Aorta (tissue), 5 donors: ENCODE measurements around the gene KRT80. TPM values are rescaled to one million over a fixed set of nuclear protein-coding genes. Genes with fewer than 3 reads are reported as not detected.

Source experiments
- ATAC-seq: fragments of 200-7000 bp; cut with Tn5 transposase; one replicate; pipeline ENCODE4 v1.9.1; 2022; ENCODE audit warnings: moderate library complexity; ENCODE audit not compliant: low FRiP score
- DNase-seq, 2 donors: peaks; one replicate each; pipeline ENCODE4 v3.0.0-alpha.2; 2020
- H3K27ac ChIP-seq, 2 donors: one replicate each; pipeline ENCODE4 v1.5.1; 2013; ENCODE audit warnings: low read length in 2 of 2, mild to moderate bottlenecking in 2 of 2, moderate library complexity in 2 of 2, control low read depth in 1 of 2, inconsistent platforms in 1 of 2, low read depth in 1 of 2
- H3K27me3 ChIP-seq, 2 donors: one replicate each; pipeline ENCODE4 v1.6.1; 2013; ENCODE audit warnings: control low read depth in 1 of 2, low read length in 1 of 2, mild to moderate bottlenecking in 1 of 2, moderate library complexity in 1 of 2; ENCODE audit not compliant: insufficient read depth in 2 of 2, control insufficient read depth in 1 of 2
- H3K36me3 ChIP-seq, 2 donors: one replicate each; pipeline ENCODE4 v1.6.1; 2013; ENCODE audit warnings: control low read depth in 1 of 2, low read length in 1 of 2, mild to moderate bottlenecking in 1 of 2; ENCODE audit not compliant: insufficient read depth in 2 of 2, control insufficient read depth in 1 of 2
- H3K4me1 ChIP-seq, 2 donors: one replicate each; pipeline ENCODE4 v1.6.1; 2013; ENCODE audit warnings: low read length in 2 of 2, control low read depth in 1 of 2, mild to moderate bottlenecking in 1 of 2, moderate library complexity in 1 of 2; ENCODE audit not compliant: insufficient read depth in 2 of 2, control insufficient read depth in 1 of 2
- H3K4me3 ChIP-seq, 2 donors: one replicate each; pipeline ENCODE4 v1.5.1; 2013; ENCODE audit warnings: low read length in 2 of 2, control low read depth in 1 of 2, mild to moderate bottlenecking in 1 of 2
- H3K9me3 ChIP-seq: one replicate; pipeline ENCODE4 v1.6.1; 2013; ENCODE audit warnings: mild to moderate bottlenecking, low read length; ENCODE audit not compliant: control insufficient read depth
- WGBS, 2 donors: extraction: QIAGEN DNeasy Blood & Tissue Kit; methylation state at CpG; one replicate each; pipeline ENCODE4 v1.1.7; 2013; 5-methylcytosine and 5-hydroxymethylcytosine counted together
- intact Hi-C, 2 donors: fragments of 100-400 bp; cut with DNase I; formaldehyde crosslinking; loops; one replicate each; pipeline versions ENCODE4 v1.14.2 to v1.15.0; 2022
- polyA plus RNA-seq, 2 donors: library from polyadenylated mRNA; stranded (reverse); fragments of 200-250 nt; gene quantifications; one replicate each; pipeline ENCODE4 v1.2.3, GENCODE V29; 2013
- total RNA-seq, 2 donors: library from RNA; stranded (reverse); fragmentation: NEBNext Ultra II Directional; extraction: Animal tissue kit (Norgen Biotek cat#: 25700); gene quantifications; one replicate each; pipeline ENCODE4 v1.2.1, GENCODE V29; 2021
- donor health status: healthy with polysubstance abuse.
- donor health status: Bipolar disorder and iron deficiency.
- donor health status: DM: no; HTN: no; CAD: no.
- donor health status: DM: no; HTN: no; CAD: no.
- donor health status: DM: yes; HTN: yes; CAD: no.

KRT80 gene
- total and polyA plus RNA-seq, 4 donors, result 0.12 to 0.71 (median 0.20) TPM; not detected in 1

DNA sequence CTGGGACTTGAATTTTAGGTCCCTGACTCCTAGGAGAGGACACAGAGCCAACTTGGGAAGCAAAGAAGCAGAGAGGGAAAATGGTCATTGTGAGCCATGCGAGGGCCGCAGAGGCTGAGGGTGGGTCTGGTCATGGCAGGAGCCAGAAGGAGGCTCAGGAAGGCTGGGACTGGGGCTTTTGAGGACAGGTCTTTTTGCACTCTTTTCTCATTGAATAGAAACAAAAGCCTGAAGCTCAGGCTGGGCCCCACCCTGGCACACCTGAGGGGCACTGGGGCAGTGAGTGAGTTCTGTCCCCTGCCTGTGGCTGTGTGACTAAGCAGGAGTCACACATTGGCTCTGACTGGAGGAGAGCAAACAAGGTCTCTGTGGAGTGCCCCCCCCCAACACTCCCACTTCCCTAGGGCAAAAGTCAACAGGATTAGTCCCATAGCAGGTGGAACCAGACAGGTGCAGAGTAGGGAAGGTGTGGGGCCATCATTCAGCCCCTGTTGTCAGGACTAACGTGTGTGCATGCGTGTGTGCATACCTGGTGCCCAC is 44.1 kb upstream of the KRT80 start:
- DNase-seq (no peak), ATAC-seq (no peak)
- intact Hi-C loops, result no loop called here
- Histone ChIP-seq H3K9me3 (no peaks in the 10 kb centered on the region), H3K4me1 (peaks cover 0 to 4% of the 10 kb centered on the region in 2 donors), H3K27ac (no peak overlapping the region), H3K27me3 (no peaks in the 10 kb centered on the region), H3K4me3 (no peak overlapping the region), H3K36me3 (no peaks in the 10 kb centered on the region)
- 94 to 97% methylated on average over 4 of the region's 4 CpGs for WGBS, 2 donors

DNA sequence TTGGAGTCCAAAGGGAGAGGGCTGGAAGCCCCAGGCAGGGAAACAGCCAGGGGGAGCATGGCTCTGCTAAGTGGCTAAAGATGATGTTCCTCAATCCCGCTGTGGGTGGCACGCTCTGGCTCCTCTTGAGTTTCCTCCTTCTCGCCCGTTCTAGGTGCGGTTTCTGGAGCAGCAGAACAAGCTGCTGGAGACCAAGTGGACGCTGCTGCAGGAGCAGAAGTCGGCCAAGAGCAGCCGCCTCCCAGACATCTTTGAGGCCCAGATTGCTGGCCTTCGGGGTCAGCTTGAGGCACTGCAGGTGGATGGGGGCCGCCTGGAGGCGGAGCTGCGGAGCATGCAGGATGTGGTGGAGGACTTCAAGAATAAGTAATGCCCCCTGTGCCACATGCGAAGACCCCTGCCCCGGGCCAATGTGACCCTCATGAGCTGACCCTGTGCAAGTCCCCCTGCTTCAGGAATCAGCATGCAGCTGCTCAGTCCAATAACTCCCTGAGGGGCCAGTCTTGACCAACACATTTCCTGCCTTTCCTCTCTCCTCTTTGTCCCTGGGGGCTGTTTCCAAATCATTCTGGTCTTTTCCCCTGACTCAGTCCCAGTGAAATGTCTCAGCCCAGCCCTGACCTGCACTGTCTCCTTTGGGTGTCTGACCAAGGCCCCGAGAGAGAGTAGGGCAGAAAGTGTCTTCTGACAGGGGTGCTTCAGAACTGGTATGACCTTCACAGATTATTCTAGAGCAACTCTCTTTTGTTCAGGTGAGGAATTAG is 43.4 kb upstream of the KRT80 start:
- WGBS, 2 donors, result 96 to 98% methylated on average over 15 of the region's 15 CpGs
- no peaks in the 10 kb centered on the region for H3K27me3 ChIP-seq
- no peak overlapping the region for H3K27ac ChIP-seq
- H3K4me3 ChIP-seq, result no peak overlapping the region
- H3K9me3 ChIP-seq, result no peaks in the 10 kb centered on the region
- no peaks in the 10 kb centered on the region for H3K36me3 ChIP-seq
- intact Hi-C loops, result no loop called here
- DNase-seq, result no peak
- H3K4me1 ChIP-seq, result peaks cover 0 to 4% of the 10 kb centered on the region in 2 donors
- ATAC-seq, result no peak

DNA sequence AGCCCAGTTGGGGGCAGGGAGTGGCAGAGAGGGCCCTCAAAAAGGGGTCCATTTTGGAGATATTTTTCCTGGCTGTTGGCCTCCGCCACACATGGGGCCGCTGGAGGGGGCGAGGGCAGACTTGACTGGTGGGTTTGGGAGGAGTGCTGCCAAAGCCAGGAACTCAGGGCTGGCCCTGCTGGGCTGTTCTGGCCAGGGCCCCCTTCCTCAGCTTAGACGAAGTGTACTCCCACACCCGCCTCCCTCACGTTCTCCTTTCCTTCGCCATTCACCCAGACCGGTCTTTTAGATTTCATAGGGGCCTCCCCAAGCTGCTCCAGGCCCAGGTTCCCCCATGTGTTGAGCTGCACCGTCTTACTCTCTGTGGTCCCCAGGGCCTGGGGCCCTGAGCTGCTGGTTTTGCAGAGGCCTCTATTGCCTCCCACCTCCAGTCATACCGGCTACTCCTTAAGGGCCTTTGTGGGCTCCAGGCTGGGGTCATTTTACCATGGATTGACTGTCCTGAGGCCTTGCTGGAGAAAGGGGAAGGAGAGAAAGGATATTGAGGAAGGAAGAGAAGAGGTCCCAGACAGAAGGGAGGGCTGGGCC is 42.5 kb upstream of the KRT80 start:
- ATAC-seq (no peak), DNase-seq (peak in 1 of 2 donors; percentile 59)
- H3K36me3 ChIP-seq, result no peaks in the 10 kb centered on the region
- intact Hi-C loops, result loop anchor here in 1 of 2 donors (5.0 kb wide), 1 partner anchor 43 kb away; no protein-coding TSS in a partner anchor
- H3K27me3 ChIP-seq, result no peaks in the 10 kb centered on the region
- peaks cover 0 to 4% of the 10 kb centered on the region in 2 donors for H3K4me1 ChIP-seq
- 89 to 96% methylated on average over 10 of the region's 10 CpGs for WGBS, 2 donors
- no peaks in the 10 kb centered on the region for H3K9me3 ChIP-seq
- H3K4me3 ChIP-seq, result no peak overlapping the region
- H3K27ac ChIP-seq, result no peak overlapping the region

DNA sequence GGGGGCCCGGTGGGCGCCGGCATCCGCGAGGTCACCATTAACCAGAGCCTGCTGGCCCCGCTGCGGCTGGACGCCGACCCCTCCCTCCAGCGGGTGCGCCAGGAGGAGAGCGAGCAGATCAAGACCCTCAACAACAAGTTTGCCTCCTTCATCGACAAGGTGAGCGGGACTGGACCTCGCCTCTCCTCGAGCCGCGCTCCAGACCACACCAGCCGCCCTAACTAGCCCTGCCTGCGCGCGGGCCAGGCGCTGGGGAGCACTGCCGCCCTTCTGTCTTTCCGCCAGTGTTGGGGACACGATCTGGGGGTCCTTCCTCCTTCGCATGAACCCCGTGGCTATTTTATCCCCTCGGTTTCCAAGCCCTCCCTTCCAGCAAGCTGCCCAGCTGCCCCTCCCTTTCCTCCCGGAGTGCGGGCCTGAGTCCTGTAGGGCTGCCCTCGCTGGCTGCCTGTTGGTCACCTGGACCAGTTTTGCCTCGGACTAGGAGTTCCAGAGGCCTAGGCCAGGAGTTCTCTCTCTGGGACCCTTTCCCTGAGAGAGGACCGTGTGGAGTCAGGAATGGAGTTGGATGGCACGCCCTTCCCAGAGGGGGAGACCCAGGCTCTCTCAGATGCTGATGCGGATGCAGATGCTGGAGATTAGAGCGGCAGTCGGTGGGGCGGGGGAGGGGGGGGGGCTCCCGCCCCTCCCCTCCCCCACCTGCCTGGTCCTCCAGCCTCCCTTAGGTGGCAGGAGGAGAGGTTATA is 41.8 kb upstream of the KRT80 start:
- intact Hi-C loops, result loop anchor here in 1 of 2 donors (5.0 kb wide), 1 partner anchor 44 kb away; no protein-coding TSS in a partner anchor

DNA sequence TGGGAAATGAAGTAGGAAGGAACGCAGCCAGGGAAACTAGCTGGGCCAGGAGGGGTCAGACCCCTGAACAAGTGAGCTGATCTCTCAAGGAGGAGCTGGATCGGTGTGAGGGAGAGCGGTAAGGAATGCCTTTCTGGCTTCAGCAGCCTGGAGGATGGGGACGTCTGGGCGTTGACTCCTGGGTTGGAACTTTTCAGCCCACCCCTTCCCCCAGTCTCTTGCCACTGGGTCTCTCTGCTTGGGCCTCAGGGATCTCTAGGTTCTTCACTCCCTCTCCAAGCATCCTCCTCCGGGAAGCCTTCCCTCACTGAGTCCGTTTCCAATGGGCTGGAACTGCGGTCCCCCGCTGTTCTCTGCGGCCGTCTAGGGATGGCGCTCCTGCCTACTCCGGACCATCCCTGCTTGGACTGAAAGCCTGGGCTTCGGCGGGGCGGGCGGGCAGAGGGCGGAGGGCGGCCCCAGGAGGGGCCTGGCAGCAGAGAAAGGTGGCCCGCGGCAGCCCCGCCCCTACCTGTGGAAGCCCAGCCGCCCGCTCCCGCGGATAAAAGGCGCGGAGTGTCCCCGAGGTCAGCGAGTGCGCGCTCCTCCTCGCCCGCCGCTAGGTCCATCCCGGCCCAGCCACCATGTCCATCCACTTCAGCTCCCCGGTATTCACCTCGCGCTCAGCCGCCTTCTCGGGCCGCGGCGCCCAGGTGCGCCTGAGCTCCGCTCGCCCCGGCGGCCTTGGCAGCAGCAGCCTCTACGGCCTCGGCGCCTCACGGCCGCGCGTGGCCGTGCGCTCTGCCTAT is 41.1 kb upstream of the KRT80 start, which contains the start of gene KRT7:
Gene KRT7, plus strand, starts transcription at position 570 of the 788 bp plus-strand sequence. Its CDS starts 54 bp downstream, at position 624.
- H3K27me3 ChIP-seq, result no peaks in the 10 kb centered on the region
- WGBS, 2 donors, result 16 to 20% methylated on average over 45 to 58 of the region's 58 CpGs
- H3K27ac ChIP-seq, result no peak within 1 kb of the TSS
- H3K36me3 ChIP-seq, result no peaks in the 10 kb centered on the region
- H3K9me3 ChIP-seq, result no peaks in the 10 kb centered on the region
- intact Hi-C loops, result loop anchor here in 1 of 2 donors (5.0 kb wide), 1 partner anchor 44 kb away; no protein-coding TSS in a partner anchor
- DNase-seq (peak in 1 of 2 donors; percentile 77), ATAC-seq (no peak)
- peaks cover 0 to 4% of the 10 kb centered on the region in 2 donors for H3K4me1 ChIP-seq
- no peak within 1 kb of the TSS for H3K4me3 ChIP-seq

More for the DNA sequence above, 41.8 kb upstream of the KRT80 start:
- Histone ChIP-seq H3K36me3 (no peaks in the 10 kb centered on the region), H3K27ac (no peak overlapping the region), H3K4me3 (no peak overlapping the region), H3K9me3 (no peaks in the 10 kb centered on the region), H3K4me1 (peaks cover 0 to 4% of the 10 kb centered on the region in 2 donors), H3K27me3 (no peaks in the 10 kb centered on the region)
- WGBS, 2 donors, result 48 to 56% methylated on average over 36 to 40 of the region's 40 CpGs
- DNase-seq (peak in 1 of 2 donors; percentile 70), ATAC-seq (no peak)

DNA sequence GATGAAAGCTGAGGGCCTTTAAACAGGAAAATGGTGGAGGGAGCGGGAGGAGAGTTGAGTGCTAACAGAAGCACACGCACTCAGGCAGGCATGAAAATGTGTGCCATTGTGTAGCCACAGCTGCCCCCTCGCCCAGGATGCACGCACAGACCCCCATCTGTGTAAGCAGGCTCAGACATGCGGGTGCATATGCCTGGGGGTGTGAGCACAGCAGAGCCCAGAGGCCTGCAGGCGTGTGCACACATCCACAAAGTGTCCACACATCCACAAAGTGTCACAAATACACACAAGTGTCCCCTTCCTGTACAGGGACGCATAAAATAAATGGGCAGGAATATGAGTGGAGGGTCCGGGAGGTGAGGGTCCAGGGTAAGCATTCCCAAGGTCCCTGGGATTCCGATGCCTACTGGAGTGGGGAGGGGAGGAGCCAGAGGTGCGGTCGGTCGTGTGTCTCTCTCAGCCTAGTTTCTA is 40.4 kb upstream of the KRT80 start:
- H3K4me1 ChIP-seq, result peaks cover 0 to 4% of the 10 kb centered on the region in 2 donors
- 81 to 86% methylated on average over 12 of the region's 12 CpGs for WGBS, 2 donors
- intact Hi-C loops, result loop anchor here in 1 of 2 donors (5.0 kb wide), 1 partner anchor 45 kb away; no protein-coding TSS in a partner anchor
- no peaks in the 10 kb centered on the region for H3K9me3 ChIP-seq
- no peak overlapping the region for H3K4me3 ChIP-seq
- DNase-seq (peak in 1 of 2 donors; percentile 69), ATAC-seq (no peak)
- H3K27ac ChIP-seq, result no peak overlapping the region
- H3K27me3 ChIP-seq, result no peaks in the 10 kb centered on the region
- H3K36me3 ChIP-seq, result no peaks in the 10 kb centered on the region

DNA sequence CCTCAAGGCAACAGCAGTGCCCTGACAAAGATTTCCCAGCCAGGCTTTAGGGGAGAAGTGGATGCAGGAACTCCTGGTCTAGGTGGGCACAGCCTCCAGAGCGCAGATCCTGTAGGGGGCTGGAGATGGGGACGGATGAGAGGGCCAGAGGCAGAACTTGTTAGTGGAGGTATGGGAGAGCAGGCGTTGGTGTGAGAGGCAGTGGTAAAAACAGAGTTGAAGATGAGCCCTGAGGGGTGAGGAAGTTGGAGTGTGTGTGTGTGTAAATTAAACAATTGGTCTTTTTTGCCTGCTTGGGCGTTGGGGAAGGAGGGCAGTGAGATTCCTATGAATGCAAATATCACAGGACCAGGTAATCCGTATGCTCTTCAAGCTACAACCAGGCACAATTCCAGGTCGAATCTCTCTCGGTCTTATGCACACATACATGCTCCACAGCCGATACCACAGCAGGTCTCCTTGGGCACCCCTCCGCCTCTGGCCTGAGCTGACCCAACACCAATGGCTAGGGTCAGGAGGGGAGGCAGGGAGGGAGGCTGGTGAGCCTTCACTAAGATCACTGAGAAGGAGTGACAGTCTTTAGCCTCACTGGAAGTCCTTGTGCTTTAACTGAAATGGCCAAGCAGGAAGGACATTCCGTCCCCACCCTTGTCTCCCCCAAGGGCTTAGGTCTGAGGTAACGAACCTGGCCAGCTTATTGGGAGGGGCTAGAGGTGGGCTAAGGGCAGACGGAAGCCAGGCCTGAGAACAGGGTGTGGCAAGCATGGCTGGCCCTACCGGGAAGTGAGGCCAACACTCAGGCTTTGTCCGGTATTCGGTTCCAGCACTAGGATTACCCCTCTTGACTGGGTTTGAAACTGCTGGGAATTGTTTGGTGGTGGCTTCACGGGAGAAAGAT is 39.7 kb upstream of the KRT80 start:
- peak overlapping the region in 1 of 2 donors; percentile 95 for H3K27ac ChIP-seq
- H3K9me3 ChIP-seq, result no peaks in the 10 kb centered on the region
- peak in 1 of 2 donors; percentile 55 for DNase-seq
- no peak for ATAC-seq
- 86 to 91% methylated on average over 16 of the region's 16 CpGs for WGBS, 2 donors
- peaks cover 0 to 4% of the 10 kb centered on the region in 2 donors for H3K4me1 ChIP-seq
- H3K36me3 ChIP-seq, result no peaks in the 10 kb centered on the region
- H3K27me3 ChIP-seq, result no peaks in the 10 kb centered on the region
- H3K4me3 ChIP-seq, result no peak overlapping the region
- intact Hi-C loops, result loop anchor here in 1 of 2 donors (5.0 kb wide), 1 partner anchor 46 kb away; no protein-coding TSS in a partner anchor
